Lower lobe of right lung (tissue), 2 donors: ENCODE measurements around the gene DSP. TPM values are rescaled to one million over a fixed set of nuclear protein-coding genes. Genes with fewer than 3 reads are reported as not detected.

Experiments used
- ATAC-seq, 2 donors: fragments of 200-7000 bp; cut with Tn5 transposase; one replicate each; pipeline ENCODE4 v1.9.1; 2020 to 2022; ENCODE audit warnings: mild to moderate bottlenecking in 2 of 2, moderate library complexity in 2 of 2
- DNase-seq: peaks from one replicate; pipeline ENCODE4 v3.0.0-alpha.2; 2020
- H3K27ac ChIP-seq: fragments of 200-600 bp; one replicate; pipeline ENCODE4 v1.8.0; 2022
- H3K27me3 ChIP-seq: fragments of 200-600 bp; one replicate; pipeline ENCODE4 v1.8.0; 2022; ENCODE audit warnings: low read depth
- H3K36me3 ChIP-seq: fragments of 200-600 bp; one replicate; pipeline ENCODE4 v1.8.0; 2022; ENCODE audit warnings: mild to moderate bottlenecking
- H3K4me1 ChIP-seq: fragments of 200-600 bp; one replicate; pipeline ENCODE4 v1.8.0; 2022
- H3K4me3 ChIP-seq: fragments of 200-600 bp; one replicate; pipeline ENCODE4 v1.8.0; 2022; ENCODE audit warnings: mild to moderate bottlenecking
- H3K9me3 ChIP-seq: fragments of 200-600 bp; one replicate; pipeline ENCODE4 v1.8.0; 2022
- CTCF ChIP-seq: fragments of 200-600 bp; IDR thresholded peaks from one replicate; pipeline ENCODE4 v1.8.0; 2022; ENCODE audit warnings: antibody characterized with exemption, mild to moderate bottlenecking
- intact Hi-C: fragments of 100-400 bp; cut with DNase I; formaldehyde crosslinking; loops from one replicate; pipeline ENCODE4 v1.11.0; 2022
- total RNA-seq: library from RNA; stranded (reverse); fragmentation: NEBNext Ultra II Directional; extraction: Animal tissue kit (Norgen Biotek cat#: 25700); gene quantifications from one replicate; pipeline ENCODE4 v1.2.1, GENCODE V29; 2021
- donor health status: DM: no; HTN: yes; CAD: no; lungs with severe emphysema.

The DSP gene
- total RNA-seq, 1 donor from 2014 or later: 22.8 TPM

GRCh38 chr6:7593229-7593628 lies 51.8 kb downstream of the DSP start:
- intact Hi-C loops: no loop called here
- Histone ChIP-seq H3K36me3 (peaks cover 49% of the 10 kb centered on the region), H3K4me3 (no peak overlapping the region), H3K4me1 (peaks cover 22% of the 10 kb centered on the region), H3K27ac (no peak overlapping the region), H3K9me3 (no peaks in the 10 kb centered on the region), H3K27me3 (no peaks in the 10 kb centered on the region)
- TF ChIP-seq CTCF: no peak
- DNase-seq (no peak), ATAC-seq (no peak)

- no peak for TF ChIP-seq CTCF
- ATAC-seq (no peak), DNase-seq (no peak)
- Histone ChIP-seq H3K27ac (no peak overlapping the region), H3K4me3 (no peak overlapping the region), H3K36me3 (peaks cover 63% of the 10 kb centered on the region), H3K9me3 (no peaks in the 10 kb centered on the region), H3K4me1 (peaks cover 14% of the 10 kb centered on the region), H3K27me3 (no peaks in the 10 kb centered on the region)
- intact Hi-C loops: no loop called here
Measured at GRCh38 chr6:7594579-7595125, 53.2 kb downstream of the DSP start.

- intact Hi-C loops: no loop called here
- Histone ChIP-seq H3K36me3 (peaks cover 98% of the 10 kb centered on the region), H3K4me1 (no peaks in the 10 kb centered on the region), H3K27me3 (no peaks in the 10 kb centered on the region), H3K4me3 (no peak overlapping the region), H3K9me3 (no peaks in the 10 kb centered on the region), H3K27ac (no peak overlapping the region)
- no peak for TF ChIP-seq CTCF
- DNase-seq (no peak), ATAC-seq (no peak)
Measured at GRCh38 chr6:7604003-7604402, 62.5 kb downstream of the DSP start.

GRCh38 chr6:7604506-7604905 lies 63.0 kb downstream of the DSP start:
- Histone ChIP-seq H3K9me3 (no peaks in the 10 kb centered on the region), H3K4me1 (no peaks in the 10 kb centered on the region), H3K4me3 (no peak overlapping the region), H3K36me3 (peaks cover 98% of the 10 kb centered on the region), H3K27me3 (no peaks in the 10 kb centered on the region), H3K27ac (no peak overlapping the region)
- DNase-seq (no peak), ATAC-seq (no peak)
- no peak for TF ChIP-seq CTCF
- intact Hi-C loops: no loop called here

GRCh38 chr6:7615611-7616383 lies 74.3 kb downstream of the DSP start:
- DNase-seq: no peak
- TF ChIP-seq CTCF: peak; percentile 74
- Histone ChIP-seq H3K4me3 (no peak overlapping the region), H3K4me1 (peaks cover 16% of the 10 kb centered on the region), H3K9me3 (no peaks in the 10 kb centered on the region), H3K36me3 (peaks cover 28% of the 10 kb centered on the region), H3K27me3 (no peaks in the 10 kb centered on the region), H3K27ac (no peak overlapping the region)
- peak; percentile 20 to 68 for ATAC-seq
- intact Hi-C loops: no loop called here
